SK-N-SH (cell line): ENCODE data around the gene DLGAP3. TPM values are rescaled to one million over a fixed set of nuclear protein-coding genes. Genes with fewer than 3 reads are reported as not detected.

Source experiments
- CTCF ChIA-PET: fragments of 300-600, 350-600 bp; formaldehyde crosslinking; extraction: SDS; loops from one replicate; lab custom pipeline; 2021; lab: Yijun Ruan, JAX
- POLR2A ChIA-PET: fragments of 350-600 bp; sonication (Branson Sonifier 250); formaldehyde crosslinking; extraction: SDS; loops from one replicate; lab custom pipeline; 2020; ENCODE audit warnings: antibody characterized with exemption, inconsistent platforms; lab: Yijun Ruan, JAX
- DNase-seq: peaks from one replicate; pipeline ENCODE4 v3.0.0; 2012
- H2AFZ ChIP-seq: fragments of 200-600 bp; sonication (generic); 2 replicates; pipeline ENCODE4 v1.8.1; 2016; ENCODE audit warnings: antibody characterized with exemption, mild to moderate bottlenecking, low read depth
- H3F3A ChIP-seq: fragments of 200-600 bp; sonication (generic); replicated peaks from 2 replicates; pipeline ENCODE3; 2016; ENCODE audit warnings: antibody characterized with exemption, mild to moderate bottlenecking; ENCODE audit not compliant: insufficient read depth
- H3K27ac ChIP-seq, 2 experiments: fragments of 200-500 bp in 1 of 2; fragments of 200-600 bp in 1 of 2; sonication (Bioruptor generic) in 1 of 2; sonication (generic), shearing (Covaris generic) in 1 of 2; 2 replicates each; pipeline versions ENCODE4 v1.5.1 to v1.6.1; 2014 to 2016; ENCODE audit warnings: low read depth in 2 of 2, inconsistent platforms in 1 of 2, low read length in 1 of 2, mild to moderate bottlenecking in 1 of 2, mixed read lengths in 1 of 2
- H3K27me3 ChIP-seq: fragments of 200-600 bp; sonication (generic), shearing (Covaris generic); 2 replicates; pipeline ENCODE4 v1.6.1; 2016; ENCODE audit warnings: mixed run types; ENCODE audit not compliant: insufficient read depth
- H3K36me3 ChIP-seq, 2 experiments: fragments of 200-500 bp in 1 of 2; fragments of 200-600 bp in 1 of 2; sonication (Bioruptor generic) in 1 of 2; sonication (generic) in 1 of 2; replicated peaks in 1 of 2; 2 replicates each; pipeline versions ENCODE3 to v1.5.1; 2014 to 2016; ENCODE audit warnings: low read length in 1 of 2, mild to moderate bottlenecking in 1 of 2; ENCODE audit not compliant: insufficient read depth in 2 of 2, control insufficient read depth in 1 of 2
- H3K4me1 ChIP-seq, 2 experiments: fragments of 200-500 bp in 1 of 2; fragments of 200-600 bp in 1 of 2; sonication (Bioruptor generic) in 1 of 2; sonication (generic), shearing (Covaris generic) in 1 of 2; 2 replicates each; pipeline versions ENCODE4 v1.5.1 to v1.6.1; 2014 to 2016; ENCODE audit warnings: low read depth in 1 of 2, low read length in 1 of 2, mixed run types in 1 of 2; ENCODE audit not compliant: insufficient read depth in 2 of 2, control insufficient read depth in 1 of 2
- H3K4me2 ChIP-seq: fragments of 200-600 bp; sonication (generic), shearing (Covaris generic); 2 replicates; pipeline ENCODE4 v1.6.1; 2017; ENCODE audit warnings: mixed run types
- H3K4me3 ChIP-seq, 2 experiments: fragments of 200-500 bp in 1 of 2; fragments of 200-600 bp in 1 of 2; sonication (Bioruptor generic) in 1 of 2; sonication (generic), shearing (Covaris generic) in 1 of 2; 2 replicates each; pipeline versions ENCODE4 v1.5.1 to v1.8.1; 2014 to 2016; ENCODE audit warnings: low read depth in 2 of 2, inconsistent platforms in 1 of 2, low read length in 1 of 2, mild to moderate bottlenecking in 1 of 2, mixed read lengths in 1 of 2, moderate library complexity in 1 of 2
- H3K79me2 ChIP-seq: fragments of 200-600 bp; sonication (generic); 2 replicates; pipeline ENCODE4 v1.8.1; 2017; ENCODE audit warnings: mild to moderate bottlenecking; ENCODE audit not compliant: insufficient read depth
- H3K9ac ChIP-seq: fragments of 200-600 bp; sonication (generic); 2 replicates; pipeline ENCODE4 v1.6.1; 2017; ENCODE audit warnings: mixed run types
- H3K9me2 ChIP-seq: fragments of 200-600 bp; sonication (generic); 2 replicates; pipeline ENCODE4 v1.6.1; 2017; ENCODE audit warnings: mixed run types
- H3K9me3 ChIP-seq: fragments of 200-600 bp; sonication (generic); 2 replicates; pipeline ENCODE4 v1.6.1; 2017; ENCODE audit warnings: mixed run types, mild to moderate bottlenecking, moderate library complexity
- H4K20me1 ChIP-seq: fragments of 200-600 bp; sonication (generic); 2 replicates; pipeline ENCODE4 v1.6.1; 2017; ENCODE audit warnings: mild to moderate bottlenecking, mixed run types; ENCODE audit not compliant: insufficient read depth
- CHD2 ChIP-seq: fragments of 150-350 bp; IDR thresholded peaks from 2 replicates; pipeline ENCODE4 v1.6.1; 2018; ENCODE audit warnings: low read length; ENCODE audit not compliant: partially characterized antibody
- EP300 ChIP-seq, 2 experiments: IDR thresholded peaks; 2 replicates each; pipeline versions ENCODE4 v1.4.0 to v1.6.1; 2012; ENCODE audit warnings: borderline replicate concordance in 1 of 2, low read depth in 1 of 2, low read length in 1 of 2
- EZH2phosphoT487 ChIP-seq: fragments of 200-600 bp; sonication (generic); IDR thresholded peaks from 2 replicates; pipeline ENCODE4 v1.6.1; 2017; ENCODE audit warnings: low read depth, mixed run types, mild to moderate bottlenecking, antibody characterized with exemption, moderate library complexity, borderline replicate concordance
- FOSL2 ChIP-seq: IDR thresholded peaks from 2 replicates; pipeline ENCODE4 v1.4.0; 2012; ENCODE audit warnings: low read depth, mild to moderate bottlenecking, moderate library complexity, borderline replicate concordance
- FOXM1 ChIP-seq: IDR thresholded peaks from 2 replicates; pipeline ENCODE4 v1.4.0; 2012; ENCODE audit warnings: low read depth, mild to moderate bottlenecking
- GATA2 ChIP-seq: sonication (generic); formaldehyde crosslinking; IDR thresholded peaks from 2 replicates; pipeline ENCODE4 v1.5.0; 2020; ENCODE audit warnings: mild to moderate bottlenecking, missing genetic modification reagents
- JUND ChIP-seq: IDR thresholded peaks from 2 replicates; pipeline ENCODE4 v1.4.0; 2012
- NFIC ChIP-seq: IDR thresholded peaks from 2 replicates; pipeline ENCODE4 v1.4.0; 2012; ENCODE audit warnings: borderline replicate concordance
- RAD21 ChIP-seq: IDR thresholded peaks from 2 replicates; pipeline ENCODE4 v1.6.1; 2012; ENCODE audit warnings: mild to moderate bottlenecking, low read length
- RFX5 ChIP-seq: IDR thresholded peaks from 2 replicates; pipeline ENCODE4 v1.6.1; 2012; ENCODE audit warnings: mild to moderate bottlenecking, improper control_type of control experiment, low read length
- SIN3A ChIP-seq: IDR thresholded peaks from 2 replicates; pipeline ENCODE4 v1.6.1; 2012; ENCODE audit warnings: low read depth, mild to moderate bottlenecking, low read length, moderate library complexity, borderline replicate concordance
- WGBS: methylation state at CpG from one replicate; pipeline ENCODE4 v1.1.6; 2017; ENCODE audit warnings: low lambda C conversion rate; 5-methylcytosine and 5-hydroxymethylcytosine counted together
- polyA plus RNA-seq, 3 experiments: library from polyadenylated mRNA; depleted of rRNA; stranded (reverse); fragments of >200 nt; gene quantifications; 2 replicates each; pipeline ENCODE4 v1.2.3, GENCODE V29; 2012
- TF ChIP-seq, protein P1 (sequence below): IDR thresholded peaks from 2 replicates; pipeline ENCODE4 v1.4.0; 2012; ENCODE audit warnings: low read depth
- TF ChIP-seq, protein P2 (sequence below): IDR thresholded peaks from 2 replicates; pipeline ENCODE4 v1.4.0; 2012; ENCODE audit warnings: low read depth, borderline replicate concordance
- TF ChIP-seq, protein P3 (sequence below): fragments of 150-350 bp; IDR thresholded peaks from 2 replicates; pipeline ENCODE4 v1.6.1; 2017; ENCODE audit warnings: antibody characterized with exemption, low read length, low read depth, borderline replicate concordance

DLGAP3 gene
- polyA plus RNA-seq, 1 of the 3 experiments (the other 2 are of a cell fraction): 0.15 TPM

DNA sequence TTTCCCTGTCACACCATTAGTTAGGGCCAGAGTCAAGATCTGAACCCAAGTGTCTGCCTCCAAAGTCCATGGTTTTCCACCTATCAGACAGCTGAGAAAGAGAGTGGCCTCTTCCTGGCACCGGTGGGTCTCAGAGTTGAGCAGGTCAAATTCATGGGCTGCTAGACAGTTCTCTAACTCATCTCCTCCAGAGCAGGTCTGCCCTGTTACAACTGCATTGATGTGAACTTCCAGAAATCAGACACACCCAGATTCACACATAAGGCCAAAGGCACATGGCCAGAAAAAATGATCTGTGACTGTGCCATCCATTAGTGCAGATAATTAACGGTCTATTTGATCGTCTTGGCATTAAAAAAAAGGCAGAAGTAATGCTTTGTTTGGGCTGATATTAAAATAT is 87.4 kb downstream of the DLGAP3 start:
- POLR2A ChIA-PET: no interaction called here
- H3K27ac ChIP-seq: no peak overlapping the region
- H3K4me1 ChIP-seq: peaks cover 0 to 10% of the 10 kb centered on the region in 2 experiments; a peak in 1 of 4 replicates
- H4K20me1 ChIP-seq: no peaks in the 10 kb centered on the region
- no peak for TF ChIP-seq EZH2phosphoT487
- no peak for TF ChIP-seq EP300 (IDR thresholded peaks at IDR 0.05; ENCODE audit: borderline replicate concordance in 1 of 2, low read depth in 1 of 2, low read length in 1 of 2)
- TF ChIP-seq GATA2 (CRISPR knock-in tag): no peak
- TF ChIP-seq RAD21: no peak
- TF ChIP-seq CHD2: no peak
- no peaks in the 10 kb centered on the region for H3K9me2 ChIP-seq
- WGBS: 62% methylated on average over 3 of the region's 3 CpGs
- no peak for DNase-seq
- no peaks in the 10 kb centered on the region for H3K27me3 ChIP-seq
- no peaks in the 10 kb centered on the region for H3K36me3 ChIP-seq
- H3K4me2 ChIP-seq: no peak overlapping the region
- H3F3A ChIP-seq: no peaks in the 10 kb centered on the region
- H3K79me2 ChIP-seq: no peaks in the 10 kb centered on the region
- H3K4me3 ChIP-seq: no peak overlapping the region
- CTCF ChIA-PET: interaction anchor here (0.7 to 6.5 kb wide), 2 partner anchors 11 to 55 kb away, joined by 4 to 51 read pairs; no protein-coding TSS in a partner anchor
- no peaks in the 10 kb centered on the region for H3K9me3 ChIP-seq
- no peak overlapping the region for H2AFZ ChIP-seq
- no peak overlapping the region for H3K9ac ChIP-seq

DNA sequence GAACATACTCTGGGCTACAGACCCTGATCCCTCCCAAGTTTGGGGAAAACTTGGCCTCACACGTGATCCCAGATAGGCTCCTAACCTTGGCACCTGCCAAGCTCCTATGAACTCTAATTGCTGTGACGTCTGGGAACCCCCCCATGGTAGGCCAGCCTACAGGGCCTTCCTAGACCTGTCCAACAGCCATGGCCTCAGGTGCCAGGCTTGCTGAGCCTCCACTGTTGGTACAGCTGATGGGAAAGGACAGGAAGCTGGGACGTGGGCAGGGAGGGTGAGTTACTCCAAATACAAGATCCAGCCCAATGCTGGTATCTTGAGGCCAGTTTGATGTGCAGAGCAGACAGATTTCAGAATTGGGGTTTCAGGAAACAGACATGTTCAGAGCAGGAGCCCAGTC is 89.0 kb downstream of the DLGAP3 start:
- TF ChIP-seq, protein P1, sequence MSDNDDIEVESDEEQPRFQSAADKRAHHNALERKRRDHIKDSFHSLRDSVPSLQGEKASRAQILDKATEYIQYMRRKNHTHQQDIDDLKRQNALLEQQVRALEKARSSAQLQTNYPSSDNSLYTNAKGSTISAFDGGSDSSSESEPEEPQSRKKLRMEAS: no peak
- TF ChIP-seq EZH2phosphoT487 (no peak), CHD2 (no peak), SIN3A (no peak), RFX5 (no peak), JUND (no peak), NFIC (no peak), FOSL2 (no peak), FOXM1 (no peak)
- TF ChIP-seq, protein P2, sequence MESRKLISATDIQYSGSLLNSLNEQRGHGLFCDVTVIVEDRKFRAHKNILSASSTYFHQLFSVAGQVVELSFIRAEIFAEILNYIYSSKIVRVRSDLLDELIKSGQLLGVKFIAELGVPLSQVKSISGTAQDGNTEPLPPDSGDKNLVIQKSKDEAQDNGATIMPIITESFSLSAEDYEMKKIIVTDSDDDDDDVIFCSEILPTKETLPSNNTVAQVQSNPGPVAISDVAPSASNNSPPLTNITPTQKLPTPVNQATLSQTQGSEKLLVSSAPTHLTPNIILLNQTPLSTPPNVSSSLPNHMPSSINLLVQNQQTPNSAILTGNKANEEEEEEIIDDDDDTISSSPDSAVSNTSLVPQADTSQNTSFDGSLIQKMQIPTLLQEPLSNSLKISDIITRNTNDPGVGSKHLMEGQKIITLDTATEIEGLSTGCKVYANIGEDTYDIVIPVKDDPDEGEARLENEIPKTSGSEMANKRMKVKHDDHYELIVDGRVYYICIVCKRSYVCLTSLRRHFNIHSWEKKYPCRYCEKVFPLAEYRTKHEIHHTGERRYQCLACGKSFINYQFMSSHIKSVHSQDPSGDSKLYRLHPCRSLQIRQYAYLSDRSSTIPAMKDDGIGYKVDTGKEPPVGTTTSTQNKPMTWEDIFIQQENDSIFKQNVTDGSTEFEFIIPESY: no peak
- TF ChIP-seq, protein P3, sequence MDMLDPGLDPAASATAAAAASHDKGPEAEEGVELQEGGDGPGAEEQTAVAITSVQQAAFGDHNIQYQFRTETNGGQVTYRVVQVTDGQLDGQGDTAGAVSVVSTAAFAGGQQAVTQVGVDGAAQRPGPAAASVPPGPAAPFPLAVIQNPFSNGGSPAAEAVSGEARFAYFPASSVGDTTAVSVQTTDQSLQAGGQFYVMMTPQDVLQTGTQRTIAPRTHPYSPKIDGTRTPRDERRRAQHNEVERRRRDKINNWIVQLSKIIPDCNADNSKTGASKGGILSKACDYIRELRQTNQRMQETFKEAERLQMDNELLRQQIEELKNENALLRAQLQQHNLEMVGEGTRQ: no peak
- CTCF ChIA-PET: interaction anchor here (1.2 to 6.5 kb wide), 3 partner anchors 12 to 54 kb away, joined by 3 to 51 read pairs (median 5); no protein-coding TSS in a partner anchor
- Histone ChIP-seq H4K20me1 (no peaks in the 10 kb centered on the region), H3K27ac (no peak overlapping the region), H3K4me3 (no peak overlapping the region), H2AFZ (no peak overlapping the region), H3K79me2 (no peaks in the 10 kb centered on the region), H3K4me2 (no peak overlapping the region), H3K9ac (no peak overlapping the region), H3K36me3 (no peaks in the 10 kb centered on the region), H3F3A (no peaks in the 10 kb centered on the region), H3K9me3 (no peaks in the 10 kb centered on the region), H3K4me1 (peaks cover 0 to 2% of the 10 kb centered on the region in 2 experiments; a peak in 1 of 4 replicates), H3K9me2 (no peaks in the 10 kb centered on the region), H3K27me3 (no peaks in the 10 kb centered on the region)
- POLR2A ChIA-PET: no interaction called here
- DNase-seq: no peak
- 63% methylated on average over 2 of the region's 3 CpGs for WGBS
